Measurements from ENCODE around the gene EXOC7. TPM values are rescaled to one million over a fixed set of nuclear protein-coding genes. Genes with fewer than 3 reads are reported as not detected.

Gene EXOC7
- polyA plus RNA-seq, 1 donor (not counting 4 experiments of a cell fraction or from before 2014, with no cell fraction given): 60.6 TPM

DNA sequence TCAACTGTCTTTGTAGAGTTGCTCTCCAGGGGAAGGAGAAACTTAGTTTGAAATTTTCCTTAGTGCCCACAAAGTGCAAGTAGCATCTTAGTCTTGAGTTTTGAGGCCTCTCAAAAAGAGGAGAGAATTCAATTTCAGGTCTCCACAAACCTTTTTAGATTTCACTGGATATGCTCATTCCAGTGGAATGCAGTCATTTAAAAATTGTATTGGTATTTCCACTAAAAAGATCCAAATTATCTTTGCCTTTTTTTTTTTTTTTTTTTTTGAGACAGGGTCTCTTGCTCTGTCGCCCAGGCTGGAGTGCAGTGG lies 44.4 kb upstream of the EXOC7 start:
- DNase-seq (ENCODE audit: low read depth, low spot score) (no peak), FAIRE-seq (no peak)
- no peak for TF ChIP-seq EZH2 (IDR thresholded peaks at IDR 0.05; ENCODE audit: low read length)
- TF ChIP-seq, protein P1, sequence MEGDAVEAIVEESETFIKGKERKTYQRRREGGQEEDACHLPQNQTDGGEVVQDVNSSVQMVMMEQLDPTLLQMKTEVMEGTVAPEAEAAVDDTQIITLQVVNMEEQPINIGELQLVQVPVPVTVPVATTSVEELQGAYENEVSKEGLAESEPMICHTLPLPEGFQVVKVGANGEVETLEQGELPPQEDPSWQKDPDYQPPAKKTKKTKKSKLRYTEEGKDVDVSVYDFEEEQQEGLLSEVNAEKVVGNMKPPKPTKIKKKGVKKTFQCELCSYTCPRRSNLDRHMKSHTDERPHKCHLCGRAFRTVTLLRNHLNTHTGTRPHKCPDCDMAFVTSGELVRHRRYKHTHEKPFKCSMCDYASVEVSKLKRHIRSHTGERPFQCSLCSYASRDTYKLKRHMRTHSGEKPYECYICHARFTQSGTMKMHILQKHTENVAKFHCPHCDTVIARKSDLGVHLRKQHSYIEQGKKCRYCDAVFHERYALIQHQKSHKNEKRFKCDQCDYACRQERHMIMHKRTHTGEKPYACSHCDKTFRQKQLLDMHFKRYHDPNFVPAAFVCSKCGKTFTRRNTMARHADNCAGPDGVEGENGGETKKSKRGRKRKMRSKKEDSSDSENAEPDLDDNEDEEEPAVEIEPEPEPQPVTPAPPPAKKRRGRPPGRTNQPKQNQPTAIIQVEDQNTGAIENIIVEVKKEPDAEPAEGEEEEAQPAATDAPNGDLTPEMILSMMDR (optimal IDR thresholded peaks at IDR 0.05 in 1 of 3, IDR thresholded peaks at IDR 0.05 in 1 of 3, conservative IDR thresholded peaks at IDR 0.05 in 1 of 3; ENCODE audit: extremely low read depth in 1 of 3, insufficient read depth in 2 of 3, low read length in 3 of 3): no peak
- no peak overlapping the region for H3K4me3 ChIP-seq (ENCODE audit: control insufficient read depth in 2 of 3, extremely low read depth in 1 of 3, insufficient read depth in 2 of 3, low read depth in 1 of 3, low read length in 3 of 3)
- H3K27me3 ChIP-seq (ENCODE audit: control insufficient read depth, extremely low read depth, insufficient read depth, low read length): peaks cover 8% of the 10 kb centered on the region
- no peak overlapping the region for H3K9ac ChIP-seq (ENCODE audit: control insufficient read depth, extremely low read depth, insufficient read depth, low read length)
- no peak overlapping the region for H3K4me2 ChIP-seq (ENCODE audit: control insufficient read depth, extremely low read depth, insufficient read depth, low read depth, low read length)
- no peaks in the 10 kb centered on the region for H3K9me3 ChIP-seq (ENCODE audit: control insufficient read depth, low read depth, low read length)
- H4K20me1 ChIP-seq (ENCODE audit: control insufficient read depth, extremely low read depth, insufficient read depth, low read length): no peaks in the 10 kb centered on the region
- H3K36me3 ChIP-seq (ENCODE audit: control insufficient read depth in 2 of 2, extremely low read depth in 1 of 2, insufficient read depth in 2 of 2, low read length in 2 of 2): no peaks in the 10 kb centered on the region
- dilution Hi-C loops (cut with MboI; ENCODE audit: extremely low pct_ligation_motif_present, low sequenced_read_pairs): no loop called here
- H3K4me1 ChIP-seq (ENCODE audit: control insufficient read depth, extremely low read depth, insufficient read depth, low read length): no peaks in the 10 kb centered on the region
- H3K9me1 ChIP-seq (ENCODE audit: control insufficient read depth, extremely low read depth, insufficient read depth, low read length): no peaks in the 10 kb centered on the region
- no peak overlapping the region for H2AFZ ChIP-seq (ENCODE audit: control insufficient read depth, low read length)
- no peaks in the 10 kb centered on the region for H3K79me2 ChIP-seq (ENCODE audit: control insufficient read depth, insufficient read depth, low read length)
- no peak overlapping the region for H3K27ac ChIP-seq (ENCODE audit: control insufficient read depth, insufficient read depth, low read length)

DNA sequence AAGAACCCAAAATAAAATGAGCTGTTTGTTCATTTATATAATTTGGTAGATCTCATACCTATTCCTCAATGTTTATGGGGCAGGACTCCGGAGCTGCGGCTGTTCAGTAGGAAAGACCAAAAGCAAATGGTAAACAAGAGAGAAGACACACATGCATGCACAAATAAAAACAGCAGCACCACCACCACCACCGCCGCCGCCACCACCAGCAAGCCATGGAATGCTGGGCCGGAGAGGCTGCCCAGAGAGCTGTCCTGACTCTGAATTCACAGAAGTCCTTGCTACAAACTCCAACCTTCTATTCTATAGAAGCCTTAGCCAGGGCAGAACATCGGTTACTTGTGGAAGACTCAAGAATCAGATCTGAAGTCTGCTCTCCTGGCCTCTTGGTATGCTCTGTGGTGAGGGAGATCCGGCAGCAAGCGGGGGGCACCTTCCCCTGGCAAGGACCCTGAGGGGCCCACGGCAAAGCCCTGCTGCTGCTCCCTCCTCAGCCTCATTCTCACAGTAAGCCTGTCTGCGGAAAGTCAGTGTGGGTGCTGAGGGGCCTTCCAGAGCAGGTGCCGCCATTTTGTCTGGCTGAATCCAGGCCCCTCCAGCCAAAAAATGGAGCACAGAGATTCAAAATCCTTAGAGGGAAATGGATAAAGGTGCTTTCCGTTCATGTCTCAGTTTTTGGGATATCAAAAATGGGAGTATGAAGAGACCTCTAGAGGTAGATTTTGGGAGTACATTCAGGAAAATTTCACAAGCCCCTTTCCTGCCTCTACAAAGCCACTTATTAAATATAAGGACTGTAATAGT lies 43.8 kb upstream of the EXOC7 start:
- DNase-seq (ENCODE audit: low read depth, low spot score) (no peak), FAIRE-seq (no peak)
- Histone ChIP-seq H3K27me3 (ENCODE audit: control insufficient read depth, extremely low read depth, insufficient read depth, low read length) (peaks cover 8% of the 10 kb centered on the region), H3K36me3 (ENCODE audit: control insufficient read depth in 2 of 2, extremely low read depth in 1 of 2, insufficient read depth in 2 of 2, low read length in 2 of 2) (no peaks in the 10 kb centered on the region), H3K9me1 (ENCODE audit: control insufficient read depth, extremely low read depth, insufficient read depth, low read length) (no peaks in the 10 kb centered on the region), H3K27ac (ENCODE audit: control insufficient read depth, insufficient read depth, low read length) (no peak overlapping the region), H3K9me3 (ENCODE audit: control insufficient read depth, low read depth, low read length) (no peaks in the 10 kb centered on the region), H3K4me1 (ENCODE audit: control insufficient read depth, extremely low read depth, insufficient read depth, low read length) (no peaks in the 10 kb centered on the region), H3K79me2 (ENCODE audit: control insufficient read depth, insufficient read depth, low read length) (no peaks in the 10 kb centered on the region), H4K20me1 (ENCODE audit: control insufficient read depth, extremely low read depth, insufficient read depth, low read length) (no peaks in the 10 kb centered on the region), H3K9ac (ENCODE audit: control insufficient read depth, extremely low read depth, insufficient read depth, low read length) (no peak overlapping the region), H3K4me3 (ENCODE audit: control insufficient read depth in 2 of 3, extremely low read depth in 1 of 3, insufficient read depth in 2 of 3, low read depth in 1 of 3, low read length in 3 of 3) (no peak overlapping the region), H3K4me2 (ENCODE audit: control insufficient read depth, extremely low read depth, insufficient read depth, low read depth, low read length) (no peak overlapping the region), H2AFZ (ENCODE audit: control insufficient read depth, low read length) (no peak overlapping the region)
- dilution Hi-C loops (cut with MboI; ENCODE audit: extremely low pct_ligation_motif_present, low sequenced_read_pairs): no loop called here
- TF ChIP-seq EZH2 (IDR thresholded peaks at IDR 0.05; ENCODE audit: low read length): no peak
- TF ChIP-seq, protein P1 (optimal IDR thresholded peaks at IDR 0.05 in 1 of 3, IDR thresholded peaks at IDR 0.05 in 1 of 3, conservative IDR thresholded peaks at IDR 0.05 in 1 of 3; ENCODE audit: extremely low read depth in 1 of 3, insufficient read depth in 2 of 3, low read length in 3 of 3): peak in 2 of 3 experiments; percentile 56 to 59

Data from keratinocyte (primary cell).